GM21737 (cell line): ENCODE measurements around the gene STAC2.

Experiments used
- ATAC-seq: cut with Tn5 transposase; IDR thresholded peaks from one replicate; pipeline ENCODE4 v1.9.1; 2021; ENCODE audit warnings: mild to moderate bottlenecking, moderate library complexity; ENCODE audit not compliant: unreplicated experiment

The STAC2 gene

DNA sequence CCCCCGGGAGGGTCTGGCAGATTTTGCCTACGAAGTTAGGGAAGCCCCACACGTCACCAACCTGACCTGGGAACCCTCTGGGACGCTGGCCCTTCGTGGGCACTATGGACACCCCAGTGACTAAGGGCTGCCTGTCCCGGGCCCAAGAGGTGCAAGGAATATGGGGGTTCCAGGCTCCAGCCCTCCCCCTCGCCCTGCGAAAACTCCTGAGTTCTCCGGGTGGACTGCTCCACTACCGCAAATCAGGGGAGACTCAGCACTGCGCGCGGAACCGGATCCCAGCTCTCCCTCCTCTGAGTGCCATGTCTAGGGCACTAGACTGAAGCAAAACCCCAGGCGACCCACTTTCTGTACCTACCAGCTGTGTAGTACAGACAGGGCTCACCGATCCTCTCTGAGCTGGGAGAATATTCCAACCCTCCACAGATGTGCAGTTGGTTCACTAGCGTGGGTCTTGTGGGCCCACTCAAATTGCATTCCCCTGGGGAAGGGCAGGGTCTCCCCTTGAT lies 59.9 kb downstream of the STAC2 start, which contains the start of gene ARL5C:
Gene ARL5C (minus strand): TSS at position 321 of the 509 bp plus-strand sequence. CDS start 401 bp downstream, outside the sequence.
- no peak for ATAC-seq

DNA sequence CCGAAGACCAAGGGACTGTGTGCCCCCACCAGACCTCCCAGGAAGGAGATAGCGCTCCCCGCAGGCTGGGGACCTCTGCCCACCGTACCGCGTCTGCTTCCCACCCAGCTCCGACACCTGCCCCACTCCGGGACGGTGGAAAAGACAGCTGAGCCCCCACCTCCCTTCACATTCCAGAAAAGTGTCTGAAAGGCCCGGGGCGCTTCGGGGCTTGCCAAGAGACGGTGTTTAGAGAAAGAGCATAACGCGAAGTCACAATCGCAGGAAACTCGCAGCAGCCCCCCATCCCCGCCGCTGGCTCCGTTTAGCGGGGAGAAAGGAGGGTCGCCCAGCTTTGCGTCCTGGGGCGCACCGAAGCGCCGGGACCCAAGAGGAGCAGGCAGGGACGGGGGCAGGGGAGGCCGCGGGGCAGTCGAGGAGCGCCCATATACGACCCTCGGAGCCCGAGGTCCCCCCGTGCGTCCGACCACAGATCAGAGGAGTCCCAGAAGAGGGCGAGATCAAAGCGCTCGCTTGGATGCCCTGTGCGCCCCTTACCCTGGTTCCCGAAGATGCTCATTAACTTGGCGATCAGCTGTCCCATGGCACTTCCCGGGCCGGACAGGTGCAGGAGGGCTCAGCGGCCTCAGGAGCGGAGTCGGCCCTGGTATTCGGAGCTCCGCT lies 60.4 kb downstream of the STAC2 start:
- no peak for ATAC-seq

DNA sequence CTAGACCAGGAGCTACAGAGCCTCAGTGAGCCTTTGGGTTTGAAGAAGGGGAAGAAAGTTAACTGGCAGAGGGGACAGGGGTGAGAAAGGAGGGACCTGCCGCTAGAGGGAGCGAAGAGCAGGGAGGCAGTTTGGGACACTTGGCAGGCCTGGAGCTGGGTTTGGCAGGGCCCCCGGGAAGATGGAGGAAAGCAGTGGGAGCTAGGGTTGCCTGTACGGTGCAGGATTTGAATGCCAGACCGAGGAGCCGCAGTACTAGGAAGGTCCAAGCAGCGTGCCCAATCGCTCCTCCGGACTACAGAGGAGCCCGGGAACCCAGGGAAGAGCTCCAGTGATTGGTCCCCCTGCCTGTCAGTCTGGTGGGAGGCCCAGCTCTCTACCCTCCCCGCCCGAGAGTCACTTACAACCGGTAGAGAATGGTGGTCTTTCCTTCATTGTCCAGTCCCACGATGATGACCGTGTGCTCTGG lies 61.0 kb downstream of the STAC2 start:
- ATAC-seq = peak; percentile 77

DNA sequence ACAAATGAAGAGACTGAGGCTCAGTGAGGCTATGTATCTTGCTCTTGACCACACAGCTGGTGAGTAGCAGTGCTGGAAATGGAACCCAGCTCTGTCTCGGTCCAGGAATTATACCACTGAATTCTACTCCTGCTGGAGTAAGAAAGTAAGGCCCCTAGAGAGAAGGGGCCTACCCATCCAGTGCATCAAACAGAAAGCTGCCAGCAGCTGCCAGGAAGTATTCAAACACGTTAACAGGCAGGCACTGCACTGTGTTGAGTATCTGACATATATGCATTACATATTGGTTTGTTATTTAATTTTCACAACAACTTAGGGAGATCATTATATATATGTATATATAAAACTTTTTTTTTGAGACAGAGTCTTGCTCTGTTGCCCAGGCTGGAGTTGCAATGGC lies 63.8 kb downstream of the STAC2 start:
- ATAC-seq = no peak
